Measurements from ENCODE around the gene CPLX1. TPM values are rescaled to one million over a fixed set of nuclear protein-coding genes. Genes with fewer than 3 reads are reported as not detected.

Gene CPLX1
- total RNA-seq, 1 experiment from 2014 or later = 14.5 TPM

- Histone ChIP-seq H3K4me2 (ENCODE audit: low read length) (no peak overlapping the region), H3K9me2 (ENCODE audit: insufficient read depth) (no peaks in the 10 kb centered on the region), H3K4me3 (replicated peaks in 1 of 2; ENCODE audit: low read depth in 1 of 2, low read length in 2 of 2) (no peak overlapping the region), H3K27me3 (ENCODE audit: insufficient read depth, low read length) (no peaks in the 10 kb centered on the region), H2AFZ (ENCODE audit: low read depth, low read length, poor library complexity, severe bottlenecking) (no peak overlapping the region), H3K9ac (ENCODE audit: low read length) (no peak overlapping the region), H3K79me2 (ENCODE audit: insufficient read depth, low read length) (no peaks in the 10 kb centered on the region), H3K36me3 (ENCODE audit: control insufficient read depth in 1 of 2, insufficient read depth in 2 of 2, low read length in 2 of 2) (peaks cover 5 to 16% of the 10 kb centered on the region in 2 experiments; a peak in 3 of 4 replicates), H3K27ac (ENCODE audit: low read depth, low read length) (no peak overlapping the region), H3K9me3 (ENCODE audit: control insufficient read depth in 1 of 2, insufficient read depth in 1 of 2, low read depth in 1 of 2, low read length in 2 of 2) (no peaks in the 10 kb centered on the region), H3K4me1 (ENCODE audit: control insufficient read depth in 1 of 2, insufficient read depth in 2 of 2, low read length in 2 of 2) (no peaks in the 10 kb centered on the region), H4K20me1 (ENCODE audit: insufficient read depth) (no peaks in the 10 kb centered on the region)
- CTCF ChIA-PET = no interaction called here
- no TSS peak for BruUV-seq (replicated peaks)
- DNase-seq (ENCODE audit: low read depth, low spot score) (no peak), ATAC-seq (no peak)
- TF ChIP-seq REST (IDR thresholded peaks at IDR 0.05; ENCODE audit: low read depth) (no peak), FOSL1 (IDR thresholded peaks at IDR 0.05; ENCODE audit: low read depth) (no peak), CTCF (IDR thresholded peaks at IDR 0.05 in 2 of 3, conservative IDR thresholded peaks at IDR 0.05 in 1 of 3; ENCODE audit: borderline replicate concordance in 1 of 3, insufficient read depth in 1 of 3, low read depth in 2 of 3, low read length in 2 of 3) (no peak), ZBTB33 (IDR thresholded peaks at IDR 0.05; ENCODE audit: extremely low read depth, insufficient replicate concordance, low read length) (no peak), POLR2AphosphoS5 (IDR thresholded peaks at IDR 0.05; ENCODE audit: low read depth, low read length) (no peak), POLR2A (IDR thresholded peaks at IDR 0.05; ENCODE audit: borderline replicate concordance, extremely low read depth, insufficient read depth, insufficient read length) (no peak), EZH2phosphoT487 (IDR thresholded peaks at IDR 0.05; ENCODE audit: borderline replicate concordance) (no peak), ELF1 (IDR thresholded peaks at IDR 0.05; ENCODE audit: borderline replicate concordance, low read depth) (no peak), CEBPB (IDR thresholded peaks at IDR 0.05; ENCODE audit: low read depth) (no peak), SRF (IDR thresholded peaks at IDR 0.05; ENCODE audit: low read depth) (no peak), ZFX (IDR thresholded peaks at IDR 0.05) (no peak), MAX (IDR thresholded peaks at IDR 0.05) (no peak), CBX3 (IDR thresholded peaks at IDR 0.05; ENCODE audit: low read depth) (no peak), RAD21 (IDR thresholded peaks at IDR 0.05; ENCODE audit: low read depth) (no peak), TCF7L2 (IDR thresholded peaks at IDR 0.05; ENCODE audit: borderline replicate concordance, extremely low read depth, insufficient read depth, insufficient read length) (no peak), SP1 (IDR thresholded peaks at IDR 0.05; ENCODE audit: low read depth) (no peak), JUND (IDR thresholded peaks at IDR 0.05) (no peak), EZH2 (IDR thresholded peaks at IDR 0.05) (no peak)
- intact Hi-C loops (cut with micrococcal nuclease) = no loop called here
- POLR2A ChIA-PET = no interaction called here
- RAD21 ChIA-PET (ENCODE audit: low non-redundant PET in 1 of 2, low total read pairs in 2 of 2, uncharacterized antibody in 2 of 2, unreplicated experiment in 2 of 2) = no interaction called here
Measured at GRCh38 chr4:856225-856901, 30.4 kb upstream of the CPLX1 start.
